Effector CD8-positive, alpha-beta T cell (primary cell): ENCODE measurements around the gene TRIM43.
"Not testable (repeated sequence)": the region's sequence is repeated elsewhere in the genome, so short reads cannot be mapped to it uniquely, and the experiment has no call there.

Experiments
- DNase-seq: peaks from one replicate; lab custom pipeline; 2025; lab: John Stamatoyannopoulos, UW

TRIM43 gene

DNA sequence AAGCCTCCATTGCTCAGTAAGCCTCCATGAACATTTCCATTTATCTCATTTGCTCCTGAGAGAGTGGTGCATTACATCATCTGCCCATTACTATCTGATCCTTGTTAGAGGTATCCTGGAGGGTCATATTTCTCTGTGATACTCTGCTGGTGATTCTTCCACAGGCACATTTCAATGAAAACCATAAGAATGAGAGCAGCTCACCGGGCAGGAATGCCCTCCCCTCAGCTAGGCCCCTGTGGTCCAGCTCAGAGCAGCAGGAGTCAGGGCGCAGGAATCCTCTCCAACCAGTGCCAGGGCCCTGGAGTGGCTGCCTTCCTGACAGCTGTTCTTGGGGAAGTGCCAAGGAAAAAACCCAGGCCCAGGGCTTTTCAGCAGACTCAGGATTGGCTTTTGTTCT lies 50.0 kb downstream of the TRIM43 start:
- not testable (repeated sequence) for DNase-seq

DNA sequence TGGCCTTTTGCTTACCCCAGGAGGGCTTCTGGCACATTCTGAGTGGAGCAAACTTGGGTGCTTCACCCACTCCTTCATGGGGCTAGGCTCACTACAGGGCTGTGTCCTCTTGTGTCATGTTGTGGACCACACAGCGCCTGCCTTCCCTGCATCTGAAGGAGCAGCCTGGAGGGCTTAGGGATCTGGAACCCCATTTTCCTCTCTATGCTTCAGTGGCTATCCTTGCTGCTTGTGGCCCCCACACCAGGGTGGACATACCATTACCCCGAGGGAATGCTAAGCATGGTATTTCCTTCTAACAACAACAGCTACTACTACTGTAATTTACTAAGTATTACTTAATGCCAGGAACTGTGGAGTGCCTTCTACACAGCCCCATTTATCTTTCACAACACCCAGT lies 50.6 kb downstream of the TRIM43 start:
- DNase-seq: not testable (repeated sequence)

DNA sequence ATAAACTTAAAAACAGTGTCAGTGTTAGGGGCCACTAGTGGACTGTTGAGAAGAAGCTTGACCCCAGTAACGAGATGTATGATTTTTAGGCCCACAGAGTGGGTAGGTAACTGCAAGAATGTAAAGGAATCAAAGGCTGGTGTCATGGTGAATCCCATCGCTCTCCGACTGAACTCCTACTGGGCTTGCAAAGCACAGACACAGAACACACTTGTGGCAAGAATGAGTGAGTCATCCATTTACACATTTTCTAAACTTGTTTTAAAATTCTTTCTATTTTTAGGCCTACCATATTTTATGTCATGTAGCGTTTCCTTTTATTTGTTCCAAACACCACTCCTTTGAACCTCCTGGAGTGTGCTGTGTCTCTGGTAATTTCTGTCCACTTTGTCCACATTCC lies 51.1 kb downstream of the TRIM43 start:
- DNase-seq: not testable (repeated sequence)

DNA sequence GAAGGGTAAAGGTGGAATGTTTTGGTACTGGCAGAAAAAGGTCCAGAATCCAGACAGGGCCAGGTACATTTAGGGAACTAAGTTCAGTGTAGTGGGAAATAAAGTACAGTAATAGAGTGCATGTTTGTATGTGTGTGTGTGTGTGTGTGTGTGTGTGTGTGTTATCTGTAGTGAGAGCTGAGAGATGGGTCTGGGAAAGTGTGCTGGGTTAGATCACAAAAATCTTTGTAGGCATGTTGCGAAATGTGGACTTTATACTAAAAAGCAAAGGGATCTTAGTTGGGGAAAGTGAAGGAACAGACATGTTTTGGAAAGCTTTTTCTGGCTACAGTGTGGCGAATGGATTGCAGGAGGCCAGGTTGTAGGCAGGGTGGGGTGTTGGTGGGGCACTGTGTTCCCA lies 53.5 kb downstream of the TRIM43 start:
- not testable (repeated sequence) for DNase-seq

DNA sequence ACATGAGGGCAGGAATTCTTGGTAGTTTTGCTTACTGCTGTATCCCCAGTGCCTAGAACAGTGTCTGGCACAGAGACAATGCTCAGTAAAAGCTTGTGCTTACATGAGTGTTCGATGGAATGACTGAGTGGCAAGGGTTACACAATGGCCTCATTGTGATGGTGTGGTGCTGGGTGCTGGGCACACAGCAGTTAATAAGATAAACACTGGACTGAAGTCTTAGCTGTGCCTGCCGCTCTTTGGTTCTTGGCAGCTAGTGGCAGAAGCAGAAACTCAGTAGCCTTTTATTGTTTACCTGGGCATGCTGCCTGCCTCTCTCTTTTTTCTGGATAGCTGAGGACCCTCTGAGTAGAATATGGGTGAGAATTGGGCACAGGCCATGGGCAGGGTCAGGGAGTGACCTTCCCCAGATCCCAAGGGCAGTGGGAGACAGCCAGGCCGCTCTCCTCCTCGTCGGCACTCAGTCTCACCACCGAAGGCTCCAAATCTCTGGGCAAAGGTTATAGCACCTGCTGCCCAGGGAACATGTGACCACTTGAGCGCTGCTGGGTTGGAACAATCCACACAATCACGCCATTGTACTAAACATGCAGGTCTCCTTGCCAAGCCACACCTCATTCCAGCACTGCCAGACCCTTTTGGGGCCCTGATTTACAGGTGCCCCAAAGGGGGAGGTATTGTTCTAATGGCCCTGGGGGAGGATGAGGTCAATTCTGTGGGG lies 54.6 kb downstream of the TRIM43 start:
- not testable (repeated sequence) for DNase-seq

DNA sequence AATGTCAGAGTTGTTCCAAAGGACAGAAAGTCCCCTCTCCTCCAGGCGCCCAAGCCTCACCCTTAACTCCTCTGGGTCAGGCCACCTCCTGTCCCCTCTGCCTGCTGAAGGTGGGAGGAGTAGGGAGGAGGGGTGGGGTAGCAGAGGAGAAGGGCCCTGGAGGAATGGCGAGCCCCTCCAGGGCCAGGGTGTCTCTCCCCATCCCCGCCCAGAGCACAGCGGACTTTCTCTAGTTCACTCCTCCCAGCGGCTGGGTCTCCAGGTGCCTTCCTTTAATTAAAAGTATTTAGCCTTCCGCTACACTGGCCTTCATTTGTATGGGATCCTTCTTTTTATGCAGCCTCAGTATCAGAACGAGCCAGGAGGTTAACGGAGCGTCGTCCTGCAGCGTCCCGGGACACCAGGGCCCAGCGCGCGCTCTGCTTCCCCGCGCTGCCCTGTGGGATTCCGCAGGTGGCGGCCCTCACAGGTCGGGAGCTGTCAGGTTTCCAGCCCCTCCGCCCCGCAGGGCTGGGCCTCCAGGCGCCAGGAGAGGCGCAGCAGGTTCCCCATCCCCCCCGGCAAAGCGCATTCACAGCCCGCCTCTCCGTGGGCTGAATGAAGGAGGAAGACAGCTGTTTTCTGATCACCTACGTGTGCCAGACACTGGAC lies 57.2 kb downstream of the TRIM43 start:
- DNase-seq: not testable (repeated sequence)
